BE2C (cell line): Measurements from ENCODE around the gene LILRA6.

Source experiments
- DNase-seq: peaks from one replicate; pipeline ENCODE4 v3.0.0-alpha.2; 2020
- H3K27me3 ChIP-seq: fragments of 250-450 bp; sonication (Bioruptor Pico); 2 replicates; pipeline ENCODE4 v1.5.1; 2020; ENCODE audit warnings: mild to moderate bottlenecking
- H3K36me3 ChIP-seq: fragments of 250-450 bp; sonication (Bioruptor Pico); 2 replicates; pipeline ENCODE4 v1.5.1; 2020; ENCODE audit warnings: mild to moderate bottlenecking
- H3K4me1 ChIP-seq: fragments of 250-450 bp; sonication (Bioruptor Pico); 2 replicates; pipeline ENCODE4 v1.5.1; 2020
- H3K4me3 ChIP-seq: 2 replicates; pipeline ENCODE4 v1.5.1; 2011; ENCODE audit warnings: low read depth, low read length
- H3K9me3 ChIP-seq: fragments of 250-450 bp; sonication (Bioruptor Pico); 2 replicates; pipeline ENCODE4 v1.5.1; 2020
- CTCF ChIP-seq: IDR thresholded peaks from 2 replicates; pipeline ENCODE4 v1.5.1; 2012; ENCODE audit warnings: mild to moderate bottlenecking, low read depth, low read length

The LILRA6 gene

GRCh38 chr19:54186934-54187381, 55.6 kb downstream of the LILRA6 start:
- no peak overlapping the region for H3K4me3 ChIP-seq
- H3K36me3 ChIP-seq = no peaks in the 10 kb centered on the region
- H3K27me3 ChIP-seq = no peaks in the 10 kb centered on the region
- no peak for DNase-seq
- TF ChIP-seq CTCF = no peak
- no peaks in the 10 kb centered on the region for H3K9me3 ChIP-seq
- H3K4me1 ChIP-seq = no peaks in the 10 kb centered on the region
